GM21529 (cell line): ENCODE results near the gene UQCRFS1.

Experiments used
- ATAC-seq: cut with Tn5 transposase; IDR thresholded peaks from one replicate; pipeline ENCODE4 v1.9.1; 2021; ENCODE audit not compliant: unreplicated experiment

The UQCRFS1 gene

DNA sequence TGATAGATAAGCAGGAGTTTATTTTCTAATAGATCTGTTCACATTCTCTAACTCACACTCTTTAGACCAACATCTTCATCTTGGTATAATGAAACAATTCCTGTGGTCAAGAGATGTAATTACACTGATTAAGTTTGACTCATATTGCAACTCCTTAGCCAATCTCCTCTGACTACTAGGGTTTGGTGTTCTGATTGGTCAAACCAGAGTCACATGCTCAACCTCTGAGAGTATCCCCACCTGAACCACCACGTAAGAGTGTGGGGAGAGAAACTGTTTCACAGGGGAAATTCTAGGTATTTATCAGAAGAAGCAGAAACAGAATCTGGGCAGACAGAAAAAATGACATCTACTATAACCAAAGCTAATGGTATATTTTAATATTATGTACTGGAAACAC lies 42.4 kb downstream of the UQCRFS1 start:
- no peak for ATAC-seq

- ATAC-seq = no peak
Measured at GRCh38 chr19:29162694-29163093, 50.3 kb downstream of the UQCRFS1 start.

DNA sequence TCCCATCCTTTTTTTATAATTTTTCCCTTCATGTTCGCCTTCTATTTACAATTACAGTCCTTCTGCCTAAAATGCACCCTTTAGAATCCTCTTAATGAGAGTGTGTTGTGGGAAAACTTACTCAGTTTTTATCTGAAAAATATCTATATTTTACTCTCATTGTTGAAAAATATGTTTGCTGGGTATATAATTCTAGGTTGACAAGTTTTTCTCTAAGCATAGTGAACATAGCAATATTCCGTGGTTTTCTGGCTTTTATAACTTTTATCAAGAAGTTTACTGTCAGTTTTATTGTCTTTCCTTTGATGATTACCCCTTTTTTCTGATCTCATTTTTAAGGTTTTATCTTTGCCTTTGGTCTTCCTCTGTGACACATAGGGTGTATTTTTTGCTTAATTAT lies 57.3 kb downstream of the UQCRFS1 start:
- no peak for ATAC-seq
